ENCODE data around the gene CLDN9. TPM values are rescaled to one million over a fixed set of nuclear protein-coding genes. Genes with fewer than 3 reads are reported as not detected.

The CLDN9 gene
- 0.25 TPM for polyA plus RNA-seq (2013, experiment 1 of 2)
- 0.44 TPM for polyA plus RNA-seq (2013, experiment 2 of 2)

- H3K27me3 ChIP-seq (ENCODE audit: insufficient read depth, low read length) = peaks cover 18% of the 10 kb centered on the region
- H3K9me3 ChIP-seq (ENCODE audit: insufficient read depth, low read depth, low read length) = no peaks in the 10 kb centered on the region
- H3K9ac ChIP-seq (ENCODE audit: low read depth, low read length) = no peak within 1 kb of the TSS
- H3K36me3 ChIP-seq (ENCODE audit: insufficient read depth, low read length) = peaks cover 21% of the 10 kb centered on the region
- H3K4me1 ChIP-seq (ENCODE audit: insufficient read depth, low read length) = peaks cover 40% of the 10 kb centered on the region
- peak within 1 kb of the TSS; percentile 56 for H3K4me3 ChIP-seq (ENCODE audit: low read length)
- H3K27ac ChIP-seq (ENCODE audit: low read depth, low read length) = peak within 1 kb of the TSS; percentile 24; the same call in 1 of the 2 replicates
- WGBS = 15% methylated on average over 27 of the region's 27 CpGs
Measured at GRCh38 chr16:3012828-3013420, at the start of gene CLDN9. Gene CLDN9 (plus strand): TSS chr16:3012923. CDS start chr16:3013363, 440 bp downstream.

GRCh38 chr16:2963074-2963722 is 49.5 kb upstream of the CLDN9 start:
- Histone ChIP-seq H3K4me3 (ENCODE audit: low read length) (peak overlapping the region; percentile 70), H3K27me3 (ENCODE audit: insufficient read depth, low read length) (peaks cover 37% of the 10 kb centered on the region), H3K9me3 (ENCODE audit: insufficient read depth, low read depth, low read length) (no peaks in the 10 kb centered on the region), H3K9ac (ENCODE audit: low read depth, low read length) (peak overlapping the region; percentile 66), H3K36me3 (ENCODE audit: insufficient read depth, low read length) (no peaks in the 10 kb centered on the region), H3K4me1 (ENCODE audit: insufficient read depth, low read length) (peaks cover 7% of the 10 kb centered on the region), H3K27ac (ENCODE audit: low read depth, low read length) (peak overlapping the region; percentile 74; the same call in 1 of the 2 replicates)
- WGBS = 1% methylated on average over 21 of the region's 40 CpGs

GRCh38 chr16:2963723-2964474 is 48.8 kb upstream of the CLDN9 start, which contains the start of gene KREMEN2:
Gene KREMEN2 (plus strand): TSS chr16:2964275. CDS start chr16:2964521, 246 bp downstream.
- under 1% methylated on average over 60 of the region's 60 CpGs for WGBS
- H3K9me3 ChIP-seq (ENCODE audit: insufficient read depth, low read depth, low read length) = no peaks in the 10 kb centered on the region
- peaks cover 7% of the 10 kb centered on the region for H3K4me1 ChIP-seq (ENCODE audit: insufficient read depth, low read length)
- H3K4me3 ChIP-seq (ENCODE audit: low read length) = peak within 1 kb of the TSS; percentile 70
- peak within 1 kb of the TSS; percentile 66 for H3K9ac ChIP-seq (ENCODE audit: low read depth, low read length)
- H3K27ac ChIP-seq (ENCODE audit: low read depth, low read length) = peak within 1 kb of the TSS; percentile 74; the same call in 1 of the 2 replicates
- peaks cover 40% of the 10 kb centered on the region for H3K27me3 ChIP-seq (ENCODE audit: insufficient read depth, low read length)
- no peaks in the 10 kb centered on the region for H3K36me3 ChIP-seq (ENCODE audit: insufficient read depth, low read length)

GRCh38 chr16:2964475-2965336 is 48.0 kb upstream of the CLDN9 start:
- H3K27me3 ChIP-seq (ENCODE audit: insufficient read depth, low read length) = peaks cover 40% of the 10 kb centered on the region
- H3K9ac ChIP-seq (ENCODE audit: low read depth, low read length) = 0 out of 2 replicates have a peak overlapping the region, but pooled peaks have one; percentile 35
- peaks cover 7% of the 10 kb centered on the region for H3K4me1 ChIP-seq (ENCODE audit: insufficient read depth, low read length)
- peak overlapping the region; percentile 46; the same call in 1 of the 2 replicates for H3K27ac ChIP-seq (ENCODE audit: low read depth, low read length)
- H3K36me3 ChIP-seq (ENCODE audit: insufficient read depth, low read length) = no peaks in the 10 kb centered on the region
- under 1% methylated on average over 68 of the region's 68 CpGs for WGBS
- no peaks in the 10 kb centered on the region for H3K9me3 ChIP-seq (ENCODE audit: insufficient read depth, low read depth, low read length)
- peak overlapping the region; percentile 70 for H3K4me3 ChIP-seq (ENCODE audit: low read length)

GRCh38 chr16:2966043-2966807 is 46.5 kb upstream of the CLDN9 start:
- Histone ChIP-seq H3K4me3 (ENCODE audit: low read length) (no peak overlapping the region), H3K4me1 (ENCODE audit: insufficient read depth, low read length) (peaks cover 7% of the 10 kb centered on the region), H3K9me3 (ENCODE audit: insufficient read depth, low read depth, low read length) (no peaks in the 10 kb centered on the region), H3K27me3 (ENCODE audit: insufficient read depth, low read length) (peaks cover 40% of the 10 kb centered on the region), H3K27ac (ENCODE audit: low read depth, low read length) (no peak overlapping the region), H3K9ac (ENCODE audit: low read depth, low read length) (no peak overlapping the region), H3K36me3 (ENCODE audit: insufficient read depth, low read length) (no peaks in the 10 kb centered on the region)
- WGBS = 94% methylated on average over 38 of the region's 39 CpGs

- Histone ChIP-seq H3K9me3 (ENCODE audit: insufficient read depth, low read depth, low read length) (no peaks in the 10 kb centered on the region), H3K4me1 (ENCODE audit: insufficient read depth, low read length) (peaks cover 7% of the 10 kb centered on the region), H3K36me3 (ENCODE audit: insufficient read depth, low read length) (peaks cover 2% of the 10 kb centered on the region; the same call in 1 of the 2 replicates), H3K4me3 (ENCODE audit: low read length) (no peak overlapping the region), H3K27me3 (ENCODE audit: insufficient read depth, low read length) (peaks cover 40% of the 10 kb centered on the region), H3K27ac (ENCODE audit: low read depth, low read length) (no peak overlapping the region), H3K9ac (ENCODE audit: low read depth, low read length) (no peak overlapping the region)
- 95% methylated on average over 46 of the region's 46 CpGs for WGBS
Measured at GRCh38 chr16:2966808-2967191, 45.9 kb upstream of the CLDN9 start.

- Histone ChIP-seq H3K9ac (ENCODE audit: low read depth, low read length) (no peak overlapping the region), H3K4me1 (ENCODE audit: insufficient read depth, low read length) (peaks cover 7% of the 10 kb centered on the region), H3K4me3 (ENCODE audit: low read length) (no peak overlapping the region), H3K27me3 (ENCODE audit: insufficient read depth, low read length) (peaks cover 37% of the 10 kb centered on the region), H3K36me3 (ENCODE audit: insufficient read depth, low read length) (peaks cover 5% of the 10 kb centered on the region; the same call in 1 of the 2 replicates), H3K27ac (ENCODE audit: low read depth, low read length) (no peak overlapping the region), H3K9me3 (ENCODE audit: insufficient read depth, low read depth, low read length) (no peaks in the 10 kb centered on the region)
- 94% methylated on average over 51 of the region's 51 CpGs for WGBS
Measured at GRCh38 chr16:2967211-2967631, 45.5 kb upstream of the CLDN9 start.

GRCh38 chr16:2967721-2968161 is 45.0 kb upstream of the CLDN9 start:
- 95% methylated on average over 33 of the region's 33 CpGs for WGBS
- Histone ChIP-seq H3K4me3 (ENCODE audit: low read length) (no peak overlapping the region), H3K27ac (ENCODE audit: low read depth, low read length) (no peak overlapping the region)

GRCh38 chr16:2968368-2968737 is 44.4 kb upstream of the CLDN9 start:
- no peaks in the 10 kb centered on the region for H3K9me3 ChIP-seq (ENCODE audit: insufficient read depth, low read depth, low read length)
- no peaks in the 10 kb centered on the region for H3K4me1 ChIP-seq (ENCODE audit: insufficient read depth, low read length)
- peaks cover 29% of the 10 kb centered on the region for H3K27me3 ChIP-seq (ENCODE audit: insufficient read depth, low read length)
- peaks cover 16% of the 10 kb centered on the region for H3K36me3 ChIP-seq (ENCODE audit: insufficient read depth, low read length)
- 32% methylated on average over 18 of the region's 18 CpGs for WGBS
- 0 out of 2 replicates have a peak overlapping the region, but pooled peaks have one; percentile 24 for H3K9ac ChIP-seq (ENCODE audit: low read depth, low read length)
- H3K4me3 ChIP-seq (ENCODE audit: low read length) = peak overlapping the region; percentile 93
- peak overlapping the region; percentile 57; the same call in 1 of the 2 replicates for H3K27ac ChIP-seq (ENCODE audit: low read depth, low read length)

More at GRCh38 chr16:2967721-2968161, 45.0 kb upstream of the CLDN9 start:
- Histone ChIP-seq H3K9ac (ENCODE audit: low read depth, low read length) (no peak overlapping the region), H3K27me3 (ENCODE audit: insufficient read depth, low read length) (peaks cover 32% of the 10 kb centered on the region), H3K4me1 (ENCODE audit: insufficient read depth, low read length) (peaks cover 3% of the 10 kb centered on the region), H3K9me3 (ENCODE audit: insufficient read depth, low read depth, low read length) (no peaks in the 10 kb centered on the region), H3K36me3 (ENCODE audit: insufficient read depth, low read length) (peaks cover 10% of the 10 kb centered on the region; the same call in 1 of the 2 replicates)

Measured in HUES64 (cell line).